HFFc6 (cell line): ENCODE data around the gene E2F6. TPM values are rescaled to one million over a fixed set of nuclear protein-coding genes. Genes with fewer than 3 reads are reported as not detected.

Experiments used
- DNase-seq: peaks from one replicate; pipeline ENCODE4 v3.0.0-alpha.2; 2018
- H3K27ac Mint-ChIP-seq: 2 replicates; pipeline ENCODE4 v1.8.0; 2020; ENCODE audit warnings: mild to moderate bottlenecking, mixed read lengths
- H3K27me3 Mint-ChIP-seq: 2 replicates; pipeline ENCODE4 v1.8.0; 2021; ENCODE audit warnings: mild to moderate bottlenecking, moderate library complexity, mixed read lengths; ENCODE audit not compliant: insufficient read depth
- H3K36me3 Mint-ChIP-seq: 2 replicates; pipeline ENCODE4 v1.8.0; 2021; ENCODE audit warnings: low read depth, mixed read lengths
- H3K4me1 Mint-ChIP-seq: 2 replicates; pipeline ENCODE4 v1.8.0; 2020; ENCODE audit warnings: low read depth, mixed read lengths
- H3K4me3 Mint-ChIP-seq: 2 replicates; pipeline ENCODE4 v1.8.0; 2020; ENCODE audit warnings: mild to moderate bottlenecking, moderate library complexity, mixed read lengths
- H3K9me3 Mint-ChIP-seq: 2 replicates; pipeline ENCODE4 v1.8.0; 2020; ENCODE audit warnings: mild to moderate bottlenecking, mixed read lengths
- total RNA-seq, 6 experiments: library from RNA; stranded (reverse); fragmentation: NEBNext Ultra II Directional; extraction: Animal tissue kit (Norgen Biotek cat#: 25700); gene quantifications; 2 replicates in 1 of 6; 3 replicates in 5 of 6; pipeline ENCODE4 v1.2.3, GENCODE V29; 2021
- TF ChIP-seq, protein P1 (sequence below): fragments of 200-600 bp; sonication (generic); IDR thresholded peaks from 2 replicates; pipeline ENCODE4 v1.5.0; 2021; ENCODE audit warnings: antibody characterized with exemption, mild to moderate bottlenecking

E2F6 gene
- total RNA-seq, 6 experiments from 2014 or later, result 8.9 to 11.3 (median 10.3) TPM

DNA sequence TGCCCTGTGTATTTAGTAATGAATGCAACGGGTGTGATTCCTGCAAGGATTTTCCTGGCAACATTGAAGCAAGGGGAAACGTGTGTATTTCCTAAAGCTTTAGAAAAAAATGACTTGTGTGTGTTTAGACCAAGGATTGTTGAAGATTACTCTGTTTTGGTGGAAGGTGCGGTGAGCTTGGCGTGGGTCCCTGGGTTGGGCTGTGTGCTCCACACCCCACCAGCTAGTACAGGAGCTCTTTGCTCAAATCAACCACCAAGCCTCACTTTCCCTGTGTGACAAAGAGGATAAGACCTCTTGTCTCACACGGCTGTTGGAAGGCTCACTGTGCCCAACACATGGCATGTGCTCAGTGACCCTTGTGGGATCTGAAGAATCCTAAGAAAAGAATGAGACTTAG is 46.5 kb upstream of the E2F6 start:
- peaks cover 51% of the 10 kb centered on the region for H3K27me3 Mint-ChIP-seq
- H3K9me3 Mint-ChIP-seq, result no peaks in the 10 kb centered on the region
- H3K4me1 Mint-ChIP-seq, result no peaks in the 10 kb centered on the region
- TF ChIP-seq, protein P1, sequence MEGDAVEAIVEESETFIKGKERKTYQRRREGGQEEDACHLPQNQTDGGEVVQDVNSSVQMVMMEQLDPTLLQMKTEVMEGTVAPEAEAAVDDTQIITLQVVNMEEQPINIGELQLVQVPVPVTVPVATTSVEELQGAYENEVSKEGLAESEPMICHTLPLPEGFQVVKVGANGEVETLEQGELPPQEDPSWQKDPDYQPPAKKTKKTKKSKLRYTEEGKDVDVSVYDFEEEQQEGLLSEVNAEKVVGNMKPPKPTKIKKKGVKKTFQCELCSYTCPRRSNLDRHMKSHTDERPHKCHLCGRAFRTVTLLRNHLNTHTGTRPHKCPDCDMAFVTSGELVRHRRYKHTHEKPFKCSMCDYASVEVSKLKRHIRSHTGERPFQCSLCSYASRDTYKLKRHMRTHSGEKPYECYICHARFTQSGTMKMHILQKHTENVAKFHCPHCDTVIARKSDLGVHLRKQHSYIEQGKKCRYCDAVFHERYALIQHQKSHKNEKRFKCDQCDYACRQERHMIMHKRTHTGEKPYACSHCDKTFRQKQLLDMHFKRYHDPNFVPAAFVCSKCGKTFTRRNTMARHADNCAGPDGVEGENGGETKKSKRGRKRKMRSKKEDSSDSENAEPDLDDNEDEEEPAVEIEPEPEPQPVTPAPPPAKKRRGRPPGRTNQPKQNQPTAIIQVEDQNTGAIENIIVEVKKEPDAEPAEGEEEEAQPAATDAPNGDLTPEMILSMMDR, result no peak
- no peaks in the 10 kb centered on the region for H3K36me3 Mint-ChIP-seq
- H3K27ac Mint-ChIP-seq, result no peak overlapping the region
- no peak overlapping the region for H3K4me3 Mint-ChIP-seq
- DNase-seq, result no peak

DNA sequence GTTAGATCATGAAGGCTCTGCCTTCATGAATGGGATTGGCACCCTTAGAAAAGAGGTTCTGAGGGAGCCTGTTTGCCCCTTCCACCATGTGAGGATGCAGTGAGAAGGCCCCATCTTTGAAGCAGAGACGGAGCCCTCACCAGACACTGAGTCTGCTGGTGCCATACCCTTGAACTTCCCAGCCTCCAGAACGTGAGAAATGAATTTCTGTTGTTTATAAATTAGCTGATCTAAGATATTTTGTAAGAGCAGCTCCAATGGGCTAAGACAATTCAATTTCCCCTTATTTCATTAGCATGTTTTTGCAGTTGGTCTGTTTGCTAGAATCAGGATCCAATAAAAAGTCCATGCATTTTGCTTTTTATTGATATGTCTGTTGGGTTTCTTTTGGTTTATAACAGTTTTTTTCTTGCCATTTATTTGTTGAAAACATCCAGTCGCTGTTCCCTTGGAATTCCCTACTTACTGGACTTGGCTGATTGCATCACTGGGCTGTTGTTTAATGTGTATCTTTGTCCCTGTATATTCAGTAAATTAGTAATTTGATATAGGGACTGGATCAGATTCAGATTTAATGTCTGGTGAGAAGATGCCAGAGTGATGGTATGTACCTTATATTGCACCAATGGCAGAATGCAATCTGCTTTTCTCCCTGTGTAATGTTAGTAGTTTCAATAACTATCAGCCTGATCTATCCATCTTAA is 43.8 kb upstream of the E2F6 start:
- H3K4me1 Mint-ChIP-seq, result no peaks in the 10 kb centered on the region
- no peaks in the 10 kb centered on the region for H3K9me3 Mint-ChIP-seq
- H3K4me3 Mint-ChIP-seq, result no peak overlapping the region
- H3K27ac Mint-ChIP-seq, result no peak overlapping the region
- TF ChIP-seq, protein P1, result no peak
- peaks cover 33% of the 10 kb centered on the region for H3K27me3 Mint-ChIP-seq
- H3K36me3 Mint-ChIP-seq, result no peaks in the 10 kb centered on the region
- no peak for DNase-seq

DNA sequence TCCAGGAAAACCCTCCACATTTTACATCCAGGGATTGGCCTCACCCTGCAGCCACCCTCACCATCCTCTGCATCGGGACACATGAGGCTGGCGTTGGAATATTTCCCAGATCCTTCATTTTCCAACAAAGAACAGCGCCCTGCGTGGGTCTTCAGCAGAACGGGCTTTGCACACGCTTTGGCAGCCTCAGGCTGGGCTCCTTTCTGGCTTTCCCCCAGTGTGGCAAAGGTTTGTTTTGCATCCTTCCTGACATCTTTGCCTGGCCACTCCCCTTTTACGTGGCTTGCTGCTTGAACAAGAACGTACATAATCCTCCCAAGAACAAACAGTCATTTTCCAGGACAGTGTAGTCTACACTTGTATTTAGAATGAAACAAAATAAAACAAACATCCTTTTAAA is 42.3 kb upstream of the E2F6 start:
- no peak overlapping the region for H3K4me3 Mint-ChIP-seq
- H3K4me1 Mint-ChIP-seq, result no peaks in the 10 kb centered on the region
- H3K27me3 Mint-ChIP-seq, result peaks cover 32% of the 10 kb centered on the region
- no peaks in the 10 kb centered on the region for H3K36me3 Mint-ChIP-seq
- TF ChIP-seq, protein P1, result no peak
- H3K27ac Mint-ChIP-seq, result no peak overlapping the region
- H3K9me3 Mint-ChIP-seq, result no peaks in the 10 kb centered on the region
- DNase-seq, result no peak

DNA sequence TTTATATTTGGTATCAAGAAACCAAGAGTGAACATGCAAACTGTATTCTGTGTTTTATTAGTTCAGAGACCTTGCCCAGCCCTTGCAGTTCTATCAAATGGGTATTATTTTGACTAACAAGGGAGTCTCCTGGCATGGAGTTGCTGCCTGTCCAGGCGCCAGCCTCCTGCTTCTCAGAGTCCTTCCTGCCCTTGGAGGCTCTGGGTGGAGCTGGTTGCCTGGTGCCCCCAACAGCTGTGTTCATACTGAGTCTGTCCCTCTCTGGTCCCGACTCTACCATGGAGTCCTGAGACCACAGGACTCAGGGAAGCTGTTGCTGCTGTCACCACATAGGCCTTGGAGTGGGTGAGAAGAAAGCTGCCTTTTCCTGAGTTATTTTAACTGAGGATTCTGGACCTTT is 41.6 kb upstream of the E2F6 start:
- H3K27ac Mint-ChIP-seq, result no peak overlapping the region
- DNase-seq, result no peak
- 0 out of 2 replicates have a peak, but pooled peaks cover 4% of the 10 kb centered on the region for H3K4me1 Mint-ChIP-seq
- TF ChIP-seq, protein P1, result no peak
- no peaks in the 10 kb centered on the region for H3K36me3 Mint-ChIP-seq
- H3K9me3 Mint-ChIP-seq, result no peaks in the 10 kb centered on the region
- peaks cover 25% of the 10 kb centered on the region for H3K27me3 Mint-ChIP-seq
- H3K4me3 Mint-ChIP-seq, result no peak overlapping the region

DNA sequence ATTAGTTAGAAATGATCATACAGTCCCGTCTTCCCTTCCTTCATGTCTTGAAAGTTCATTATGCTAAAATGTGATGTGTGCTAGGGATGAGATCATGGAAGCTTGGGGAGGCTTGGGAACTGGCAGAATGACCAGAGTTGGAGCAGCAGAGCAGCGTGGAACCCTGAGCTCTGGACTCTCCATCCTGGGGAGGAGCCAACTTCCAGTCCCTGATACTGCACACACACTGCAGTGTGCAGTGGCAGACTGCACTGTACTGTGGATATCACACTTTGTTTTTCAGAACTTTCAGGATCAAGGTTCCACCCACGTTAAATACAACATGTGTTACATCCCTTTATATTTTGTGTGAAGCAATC is 40.6 kb upstream of the E2F6 start:
- TF ChIP-seq, protein P1, result no peak
- no peak overlapping the region for H3K27ac Mint-ChIP-seq
- H3K36me3 Mint-ChIP-seq, result no peaks in the 10 kb centered on the region
- no peak for DNase-seq
- H3K4me3 Mint-ChIP-seq, result no peak overlapping the region
- no peaks in the 10 kb centered on the region for H3K9me3 Mint-ChIP-seq
- H3K27me3 Mint-ChIP-seq, result peaks cover 24% of the 10 kb centered on the region
- H3K4me1 Mint-ChIP-seq, result 0 out of 2 replicates have a peak, but pooled peaks cover 5% of the 10 kb centered on the region
